Measurements from ENCODE around the gene PIM3. TPM values are rescaled to one million over a fixed set of nuclear protein-coding genes. Genes with fewer than 3 reads are reported as not detected.
"Not testable (repeated sequence)": the region's sequence is repeated elsewhere in the genome, so short reads cannot be mapped to it uniquely, and the experiment has no call there.

The PIM3 gene
- total RNA-seq, 1 donor from 2014 or later = 290 TPM

DNA sequence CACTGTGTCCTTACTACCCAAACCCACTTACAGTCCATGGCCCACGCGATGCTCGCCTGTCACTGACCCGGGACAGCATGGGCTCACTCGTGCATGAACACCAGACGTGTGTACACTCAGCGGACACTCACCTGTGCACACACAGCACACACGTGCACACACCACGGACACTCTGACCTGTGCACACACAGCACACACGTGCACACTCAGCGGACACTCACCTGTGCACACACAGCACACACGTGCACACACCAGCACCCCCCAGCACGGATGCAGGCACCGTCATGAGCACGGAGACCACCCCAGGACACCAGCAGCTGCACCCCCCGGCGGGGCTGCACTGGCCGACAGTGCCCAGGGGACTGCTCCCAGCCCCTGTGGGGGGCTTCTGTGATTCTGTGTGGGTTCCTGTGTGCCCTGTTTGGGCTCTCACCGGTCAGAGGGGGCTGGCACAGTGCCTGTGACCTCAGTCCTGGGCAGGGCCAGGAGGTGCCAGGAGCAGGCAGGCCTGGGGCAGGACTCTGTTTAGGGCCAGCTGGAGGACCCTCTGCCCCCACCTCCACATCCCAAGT is 21.9 kb upstream of the PIM3 start:
- intact Hi-C loops (cut with micrococcal nuclease) = loop anchor here (5.0 kb wide), 1 partner anchor 254 kb away; no protein-coding TSS in a partner anchor

DNA sequence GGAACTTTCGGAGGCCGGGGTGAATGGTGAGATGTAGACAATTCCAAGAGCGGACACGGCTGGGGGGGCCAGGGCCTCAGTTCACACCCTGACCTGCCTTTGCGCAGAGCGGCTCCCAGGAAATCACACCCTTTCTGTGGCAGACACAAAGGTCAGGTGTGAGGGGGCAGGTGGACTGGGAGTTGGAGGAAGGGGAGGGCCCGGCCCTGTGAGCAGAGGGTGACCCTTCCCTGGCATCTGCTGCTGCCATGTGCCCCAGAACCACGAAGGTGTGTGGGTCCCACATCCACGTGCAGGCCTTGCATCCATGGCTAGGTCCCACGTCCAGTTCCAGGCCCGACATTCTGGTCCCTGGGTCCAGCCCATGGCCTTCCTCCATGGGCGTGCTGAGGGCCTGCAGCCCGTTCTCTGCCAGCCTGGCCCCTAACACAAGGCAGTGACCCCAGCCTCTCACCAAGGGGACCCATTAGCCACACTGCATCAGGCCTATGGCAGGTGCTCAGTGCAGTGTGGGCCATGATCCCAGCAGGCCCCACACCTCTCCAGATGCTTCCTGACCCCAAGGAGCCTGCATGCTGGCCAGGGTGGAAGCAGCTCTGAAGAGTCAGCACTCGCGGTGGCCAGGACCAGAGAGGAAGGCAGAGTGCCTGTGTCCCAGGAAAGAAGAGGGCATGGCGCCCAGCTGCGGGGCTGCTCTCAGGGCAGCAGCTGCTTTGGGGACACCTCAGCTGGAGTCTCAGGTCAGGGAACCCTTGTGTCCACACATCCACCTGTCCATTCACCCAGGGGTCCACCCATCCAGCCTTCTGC is 18.9 kb upstream of the PIM3 start:
- Mint-ChIP-seq H3K4me3 (no peak overlapping the region), H3K27me3 (ENCODE audit: insufficient read depth) (no peaks in the 10 kb centered on the region), H3K36me3 (ENCODE audit: low read depth) (no peaks in the 10 kb centered on the region), H3K4me1 (ENCODE audit: low read depth) (peaks cover 5% of the 10 kb centered on the region), H3K9me3 (no peaks in the 10 kb centered on the region), H3K27ac (no peak overlapping the region)
- intact Hi-C loops (cut with micrococcal nuclease) = no loop called here
- DNase-seq (ENCODE audit: low spot score) = no peak

More for the DNA sequence above, 21.9 kb upstream of the PIM3 start:
- H3K9me3 Mint-ChIP-seq = no peaks in the 10 kb centered on the region
- no peaks in the 10 kb centered on the region for H3K4me1 Mint-ChIP-seq (ENCODE audit: low read depth)
- H3K36me3 Mint-ChIP-seq (ENCODE audit: low read depth) = no peaks in the 10 kb centered on the region
- H3K27ac Mint-ChIP-seq = no peak overlapping the region
- H3K27me3 Mint-ChIP-seq (ENCODE audit: insufficient read depth) = no peaks in the 10 kb centered on the region
- H3K4me3 Mint-ChIP-seq = no peak overlapping the region
- no peak for DNase-seq (ENCODE audit: low spot score)

DNA sequence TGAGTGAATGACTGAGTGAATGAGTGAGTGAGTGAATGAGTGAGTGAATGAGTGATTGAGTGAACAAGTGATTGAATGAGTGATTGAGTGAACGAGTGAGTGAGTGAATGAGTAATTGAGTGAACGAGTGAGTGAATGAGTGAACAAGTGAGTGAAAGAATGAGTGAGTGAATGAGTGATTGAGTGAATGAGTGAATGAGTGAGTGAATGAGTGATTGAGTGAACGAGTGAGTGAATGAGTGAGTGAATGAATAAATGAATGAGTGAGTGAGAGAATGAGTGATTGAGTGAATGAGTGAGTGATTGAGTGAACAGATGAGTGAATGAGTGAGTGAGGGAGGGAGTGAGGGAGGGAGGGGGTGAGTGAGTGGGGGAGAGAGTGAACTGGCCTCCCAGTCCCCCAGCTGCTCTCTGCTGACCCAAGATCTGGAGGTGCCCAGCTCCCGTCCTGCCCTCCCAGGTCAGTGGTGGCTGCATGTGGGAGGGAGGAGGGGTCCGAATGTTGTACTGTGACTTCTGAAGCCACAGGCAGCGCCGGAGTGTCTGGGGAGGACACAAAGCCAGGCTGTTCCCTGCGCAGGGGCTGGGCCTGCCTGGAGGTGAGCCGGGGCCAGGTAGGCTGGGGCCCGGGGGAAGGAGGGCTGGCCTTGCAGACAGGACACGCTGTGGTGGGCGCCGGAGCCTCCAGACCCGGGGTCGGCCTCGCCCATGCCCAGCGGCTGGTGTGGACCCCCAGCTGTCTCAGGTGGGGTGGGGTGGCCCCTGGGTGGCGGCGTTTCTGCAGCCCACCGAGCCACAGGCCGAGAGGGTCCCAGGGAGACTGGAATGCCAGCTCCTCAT is 17.8 kb upstream of the PIM3 start:
- H3K36me3 Mint-ChIP-seq (ENCODE audit: low read depth) = no peaks in the 10 kb centered on the region
- intact Hi-C loops (cut with micrococcal nuclease) = no loop called here
- H3K4me1 Mint-ChIP-seq (ENCODE audit: low read depth) = peaks cover 5% of the 10 kb centered on the region
- H3K9me3 Mint-ChIP-seq = no peaks in the 10 kb centered on the region
- H3K4me3 Mint-ChIP-seq = no peak overlapping the region
- no peaks in the 10 kb centered on the region for H3K27me3 Mint-ChIP-seq (ENCODE audit: insufficient read depth)
- DNase-seq (ENCODE audit: low spot score) = no peak
- no peak overlapping the region for H3K27ac Mint-ChIP-seq

DNA sequence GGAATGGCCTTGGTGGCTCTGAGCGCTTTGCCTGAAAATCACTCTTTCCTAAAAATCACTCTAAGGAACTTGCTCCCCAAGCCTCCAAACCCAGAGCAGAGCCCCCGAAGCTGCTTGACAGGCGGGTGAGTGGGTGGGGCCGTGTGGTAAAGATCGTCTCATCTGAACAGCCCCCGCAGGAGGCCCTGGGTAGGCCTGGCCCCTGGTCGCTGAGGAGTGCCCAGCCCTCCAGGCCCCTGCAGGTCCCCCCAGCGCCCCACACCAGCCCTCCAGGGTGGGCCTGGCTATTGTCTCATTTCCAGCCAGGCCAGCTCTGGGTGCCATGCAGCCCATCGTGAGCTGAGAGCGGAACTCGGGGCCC is 17.2 kb upstream of the PIM3 start:
- peaks cover 5% of the 10 kb centered on the region for H3K4me1 Mint-ChIP-seq (ENCODE audit: low read depth)
- H3K9me3 Mint-ChIP-seq = no peaks in the 10 kb centered on the region
- H3K27me3 Mint-ChIP-seq (ENCODE audit: insufficient read depth) = no peaks in the 10 kb centered on the region
- no peaks in the 10 kb centered on the region for H3K36me3 Mint-ChIP-seq (ENCODE audit: low read depth)
- no peak overlapping the region for H3K4me3 Mint-ChIP-seq
- intact Hi-C loops (cut with micrococcal nuclease) = no loop called here
- no peak overlapping the region for H3K27ac Mint-ChIP-seq
- no peak for DNase-seq (ENCODE audit: low spot score)

DNA sequence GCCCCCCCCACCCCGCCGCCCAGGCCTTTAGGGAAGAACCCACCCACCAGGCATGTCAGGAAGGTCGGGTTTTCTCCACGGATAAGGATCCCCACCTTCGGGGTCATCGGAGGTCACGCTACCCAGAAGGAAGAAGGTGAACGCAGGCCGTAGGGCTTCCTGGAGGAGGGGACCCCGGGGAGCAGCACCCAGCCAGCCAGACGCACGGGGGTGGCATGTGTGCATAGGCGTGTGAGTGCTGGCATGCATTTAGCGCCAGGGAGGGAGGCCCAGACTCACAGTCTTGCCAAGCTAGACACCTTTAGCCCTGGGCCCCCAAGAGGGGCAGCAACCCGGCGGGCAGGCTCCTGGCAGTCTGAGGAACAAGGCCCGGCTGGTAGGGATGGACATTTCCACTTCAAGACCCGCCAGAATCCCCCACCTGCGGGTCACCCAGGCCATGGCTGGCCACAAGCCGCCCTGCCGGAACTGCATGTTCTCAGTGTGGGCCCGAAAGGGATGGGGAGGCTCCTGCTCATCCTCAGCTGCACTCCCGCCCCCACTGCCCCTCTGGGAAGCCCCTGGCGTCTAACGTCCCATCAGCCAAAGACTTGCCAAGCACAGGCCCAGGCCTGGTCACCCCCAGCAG is 16.7 kb upstream of the PIM3 start:
- H3K27me3 Mint-ChIP-seq (ENCODE audit: insufficient read depth) = no peaks in the 10 kb centered on the region
- H3K27ac Mint-ChIP-seq = no peak overlapping the region
- H3K9me3 Mint-ChIP-seq = no peaks in the 10 kb centered on the region
- no peak overlapping the region for H3K4me3 Mint-ChIP-seq
- no peaks in the 10 kb centered on the region for H3K36me3 Mint-ChIP-seq (ENCODE audit: low read depth)
- no peak for DNase-seq (ENCODE audit: low spot score)
- H3K4me1 Mint-ChIP-seq (ENCODE audit: low read depth) = peaks cover 5% of the 10 kb centered on the region
- intact Hi-C loops (cut with micrococcal nuclease) = no loop called here

DNA sequence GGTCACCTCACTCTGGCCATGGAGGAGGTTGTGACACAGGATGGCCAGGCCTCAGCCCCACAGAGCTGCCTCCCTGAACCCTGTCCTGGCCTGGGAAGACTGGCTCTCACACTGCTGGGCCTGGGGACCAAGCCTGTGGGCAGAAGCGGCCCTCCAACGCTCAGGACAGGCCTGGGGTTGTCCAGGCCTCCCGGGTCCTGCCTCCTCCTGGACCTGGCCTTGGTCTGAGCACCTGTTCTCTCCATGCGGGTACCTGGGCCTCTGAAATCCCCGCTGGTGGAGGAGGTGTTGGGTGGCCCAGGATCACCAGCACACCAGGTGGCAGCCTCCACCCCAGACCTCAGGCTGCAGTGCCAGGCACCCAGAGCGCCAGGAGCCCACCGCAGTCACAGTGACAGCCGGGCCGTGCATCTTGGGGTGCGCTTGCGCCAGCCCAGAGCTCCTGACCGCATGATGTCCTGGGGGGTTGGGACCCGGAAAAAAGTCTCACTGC is 16.1 kb upstream of the PIM3 start:
- intact Hi-C loops (cut with micrococcal nuclease) = no loop called here
- H3K4me1 Mint-ChIP-seq (ENCODE audit: low read depth) = peaks cover 5% of the 10 kb centered on the region
- H3K4me3 Mint-ChIP-seq = no peak overlapping the region
- no peaks in the 10 kb centered on the region for H3K9me3 Mint-ChIP-seq
- DNase-seq (ENCODE audit: low spot score) = no peak
- H3K36me3 Mint-ChIP-seq (ENCODE audit: low read depth) = no peaks in the 10 kb centered on the region
- no peaks in the 10 kb centered on the region for H3K27me3 Mint-ChIP-seq (ENCODE audit: insufficient read depth)
- H3K27ac Mint-ChIP-seq = no peak overlapping the region

DNA sequence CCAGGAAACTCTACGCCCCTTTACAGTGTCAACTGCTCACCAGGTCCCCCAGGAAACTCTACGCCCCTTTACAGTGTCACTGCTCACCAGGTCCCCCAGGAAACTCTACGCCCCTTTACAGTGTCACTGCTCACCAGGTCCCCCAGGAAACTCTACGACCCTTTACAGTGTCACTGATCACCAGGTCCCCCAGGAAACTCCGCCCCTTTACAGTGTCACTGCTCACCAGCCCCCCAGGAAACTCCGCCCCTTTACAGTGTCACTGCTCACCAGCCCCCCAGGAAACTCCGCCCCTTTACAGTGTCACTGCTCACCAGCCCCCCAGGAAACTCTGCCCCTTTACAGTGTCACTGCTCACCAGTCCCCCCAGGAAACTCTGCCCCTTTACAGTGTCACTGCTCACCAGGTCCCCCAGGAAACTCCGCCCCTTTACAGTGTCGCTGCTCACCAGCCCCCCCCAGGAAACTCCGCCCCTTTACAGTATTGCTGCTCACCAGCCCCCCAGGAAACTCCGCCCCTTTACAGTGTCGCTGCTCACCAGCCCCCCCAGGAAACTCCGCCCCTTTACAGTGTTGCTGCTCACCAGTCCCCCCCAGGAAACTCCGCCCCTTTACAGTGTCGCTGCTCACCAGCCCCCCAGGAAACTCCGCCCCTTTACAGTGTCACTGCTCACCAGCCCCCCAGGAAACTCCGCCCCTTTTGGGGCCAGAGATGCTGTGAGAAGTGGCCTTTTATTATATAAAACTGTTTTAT is 15.4 kb upstream of the PIM3 start:
- H3K27ac Mint-ChIP-seq = peak overlapping the region; percentile 76
- H3K4me1 Mint-ChIP-seq (ENCODE audit: low read depth); H3K36me3 Mint-ChIP-seq (ENCODE audit: low read depth); H3K4me3 Mint-ChIP-seq; H3K27me3 Mint-ChIP-seq (ENCODE audit: insufficient read depth); intact Hi-C loops (cut with micrococcal nuclease); H3K9me3 Mint-ChIP-seq: not testable (repeated sequence)
- DNase-seq (ENCODE audit: low spot score) = peak; percentile 44

DNA sequence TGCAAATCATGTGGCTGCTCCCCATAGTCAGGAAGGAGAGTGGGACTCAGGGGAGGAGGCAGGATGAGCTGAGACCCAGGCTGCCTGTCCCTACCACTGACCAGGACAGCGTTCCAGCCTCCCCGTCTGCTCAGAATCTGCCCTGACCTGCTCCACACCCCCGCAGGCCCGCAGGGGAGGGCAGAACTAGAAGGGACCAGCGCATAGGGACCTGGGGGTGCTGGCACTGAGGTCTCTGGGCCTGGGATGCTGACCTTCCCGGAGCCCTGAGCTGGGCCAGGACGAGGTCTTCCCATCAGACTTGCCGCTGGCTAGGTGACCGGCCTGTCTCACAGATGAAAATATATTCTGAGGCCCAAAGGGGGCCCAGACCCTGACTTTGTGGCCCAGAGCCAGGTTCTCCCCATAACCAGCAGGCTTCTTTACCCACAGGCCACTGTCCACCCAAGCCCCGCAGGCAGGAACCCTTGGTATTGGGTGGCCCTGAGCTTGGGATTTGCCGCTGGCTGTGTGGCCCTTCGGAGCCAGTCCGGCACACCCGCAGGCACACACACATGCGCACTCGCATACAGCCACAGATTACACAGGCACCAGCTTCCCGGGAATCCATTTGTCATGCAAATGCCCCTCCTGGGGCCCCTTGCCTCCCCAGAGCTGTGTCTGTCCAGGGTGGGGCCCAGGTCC is 13.8 kb upstream of the PIM3 start:
- no peaks in the 10 kb centered on the region for H3K36me3 Mint-ChIP-seq (ENCODE audit: low read depth)
- H3K4me1 Mint-ChIP-seq (ENCODE audit: low read depth) = peaks cover 5% of the 10 kb centered on the region
- no peaks in the 10 kb centered on the region for H3K9me3 Mint-ChIP-seq
- H3K27ac Mint-ChIP-seq = no peak overlapping the region
- intact Hi-C loops (cut with micrococcal nuclease) = no loop called here
- no peaks in the 10 kb centered on the region for H3K27me3 Mint-ChIP-seq (ENCODE audit: insufficient read depth)
- no peak overlapping the region for H3K4me3 Mint-ChIP-seq
- DNase-seq (ENCODE audit: low spot score) = no peak

DNA sequence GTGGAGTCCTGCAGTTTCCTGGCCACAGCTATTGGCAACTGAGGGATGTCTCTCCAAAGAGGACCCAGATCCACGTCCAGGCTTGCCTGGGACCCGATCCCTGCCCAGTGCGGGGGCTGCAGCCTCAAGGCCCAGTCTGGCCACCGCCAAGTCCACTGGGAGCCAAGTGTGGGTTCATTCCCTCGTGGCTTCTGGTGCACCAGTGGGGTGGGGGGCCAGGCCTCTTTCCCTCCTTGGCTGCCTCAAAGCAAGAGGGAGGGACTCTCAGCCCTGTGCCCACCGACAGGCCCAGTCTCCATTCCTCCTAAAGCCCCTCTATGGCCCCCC is 13.3 kb upstream of the PIM3 start:
- Mint-ChIP-seq H3K4me1 (ENCODE audit: low read depth) (peaks cover 5% of the 10 kb centered on the region), H3K9me3 (no peaks in the 10 kb centered on the region), H3K4me3 (no peak overlapping the region), H3K27me3 (ENCODE audit: insufficient read depth) (no peaks in the 10 kb centered on the region), H3K27ac (no peak overlapping the region), H3K36me3 (ENCODE audit: low read depth) (no peaks in the 10 kb centered on the region)
- intact Hi-C loops (cut with micrococcal nuclease) = no loop called here
- no peak for DNase-seq (ENCODE audit: low spot score)

DNA sequence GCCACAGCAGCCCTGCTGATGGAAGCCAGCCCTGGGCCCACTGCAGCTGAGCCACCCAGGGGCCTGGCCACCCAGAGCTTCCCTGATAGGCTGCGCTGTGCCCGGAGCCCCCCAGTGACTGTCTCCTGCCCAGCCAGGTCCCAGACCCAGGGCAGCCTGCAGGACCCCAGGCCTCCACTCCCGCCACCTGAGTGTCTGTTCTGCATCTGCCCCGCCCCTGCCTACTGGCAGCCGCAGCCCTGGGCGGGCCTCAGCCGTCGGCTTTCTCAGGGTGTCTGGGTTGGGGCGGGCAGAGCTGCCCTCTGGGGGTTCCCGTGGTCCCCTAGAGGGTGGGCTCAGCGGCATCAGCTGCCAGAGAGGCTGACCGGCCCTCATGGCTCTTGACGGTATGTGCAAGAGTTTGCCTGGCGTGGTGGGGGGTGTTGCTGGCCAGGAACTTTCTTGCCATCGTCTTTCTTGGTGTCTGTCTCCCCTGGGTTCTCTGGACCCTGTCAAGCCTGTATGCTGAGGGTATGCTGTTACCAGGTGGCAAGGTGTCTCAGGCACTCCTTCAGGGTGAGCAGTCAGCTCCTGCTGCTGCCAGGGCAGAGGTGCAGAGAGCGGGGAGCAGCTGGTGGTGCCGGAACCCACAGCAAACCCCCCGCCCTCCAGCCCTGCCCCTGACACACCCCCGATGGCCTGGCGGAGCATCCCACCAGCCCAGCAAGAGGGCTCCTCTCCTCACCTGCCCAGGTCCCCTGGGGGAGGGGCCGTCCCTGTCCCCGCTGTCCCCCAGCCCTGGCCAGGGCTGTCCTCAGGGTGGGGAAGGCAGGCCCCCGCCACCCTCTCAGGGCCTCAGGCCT is 12.2 kb upstream of the PIM3 start:
- intact Hi-C loops (cut with micrococcal nuclease) = no loop called here
- no peaks in the 10 kb centered on the region for H3K36me3 Mint-ChIP-seq (ENCODE audit: low read depth)
- H3K4me1 Mint-ChIP-seq (ENCODE audit: low read depth) = peaks cover 5% of the 10 kb centered on the region
- no peak overlapping the region for H3K4me3 Mint-ChIP-seq
- DNase-seq (ENCODE audit: low spot score) = no peak
- no peaks in the 10 kb centered on the region for H3K9me3 Mint-ChIP-seq
- H3K27ac Mint-ChIP-seq = no peak overlapping the region
- no peaks in the 10 kb centered on the region for H3K27me3 Mint-ChIP-seq (ENCODE audit: insufficient read depth)
